GM20431 (cell line): ENCODE measurements around the gene NDN.
"Not testable (repeated sequence)": the region's sequence is repeated elsewhere in the genome, so short reads cannot be mapped to it uniquely, and the experiment has no call there.

Experiments used
- in situ Hi-C: fragments of 300-500 bp; cut with MseI, MboI; formaldehyde crosslinking; loops from one replicate; pipeline ENCODE4 v1.15.0; 2020; ENCODE audit warnings: low sequenced_read_pairs; ENCODE audit not compliant: unreplicated experiment

NDN gene

GRCh38 chr15:23687143-23687470 lies at the start of gene NDN:
NDN (minus strand) TSS chr15:23687305; CDS start chr15:23687217, 88 bp downstream.
- in situ Hi-C loops: no loop called here

- in situ Hi-C loops: no loop called here
Observed at GRCh38 chr15:23736033-23736673, 49.0 kb upstream of the NDN start.

DNA sequence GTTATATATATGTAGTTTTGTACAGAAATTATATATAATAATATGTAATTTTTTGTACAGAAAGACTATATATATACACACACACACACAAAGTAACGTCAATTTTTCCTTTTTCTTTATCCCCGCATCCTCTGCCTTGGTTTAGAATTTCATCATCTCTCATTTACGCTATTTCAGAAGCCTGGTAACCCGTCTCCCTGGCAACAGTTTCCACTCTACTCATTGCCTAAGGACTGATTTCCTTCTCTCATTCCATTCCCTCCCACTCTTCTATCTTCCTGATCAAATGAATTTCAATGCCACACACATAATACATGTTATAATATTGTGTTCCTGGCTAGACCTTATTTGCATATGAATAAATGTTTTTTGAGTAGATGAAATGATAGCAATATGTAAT lies 47.8 kb upstream of the NDN start:
- in situ Hi-C loops: no loop called here

GRCh38 chr15:23713874-23714656 lies 27.0 kb upstream of the NDN start:
- in situ Hi-C loops: not testable (repeated sequence)

GRCh38 chr15:23708332-23708731 lies 21.2 kb upstream of the NDN start:
- in situ Hi-C loops: no loop called here

- in situ Hi-C loops: no loop called here
Observed at GRCh38 chr15:23695282-23695681, 8.2 kb upstream of the NDN start.

DNA sequence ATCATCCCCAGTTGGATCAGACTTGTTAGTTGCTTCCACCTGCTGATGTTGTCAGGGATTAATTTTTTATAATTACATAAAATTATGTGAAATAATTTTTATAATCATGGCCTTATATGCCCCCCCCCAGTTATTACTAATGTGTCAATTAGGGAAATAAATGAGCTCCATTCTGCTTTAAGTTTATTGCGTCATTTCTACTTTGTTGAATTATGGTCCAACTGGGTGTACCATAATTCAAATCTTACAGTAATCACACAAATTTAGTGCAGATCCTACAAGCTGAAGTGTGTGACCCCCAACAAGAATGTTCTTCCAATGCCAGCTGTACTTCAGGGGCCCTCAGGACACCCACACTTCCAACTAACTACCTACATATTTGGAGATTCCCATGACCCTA lies 7.5 kb upstream of the NDN start:
- in situ Hi-C loops: no loop called here

DNA sequence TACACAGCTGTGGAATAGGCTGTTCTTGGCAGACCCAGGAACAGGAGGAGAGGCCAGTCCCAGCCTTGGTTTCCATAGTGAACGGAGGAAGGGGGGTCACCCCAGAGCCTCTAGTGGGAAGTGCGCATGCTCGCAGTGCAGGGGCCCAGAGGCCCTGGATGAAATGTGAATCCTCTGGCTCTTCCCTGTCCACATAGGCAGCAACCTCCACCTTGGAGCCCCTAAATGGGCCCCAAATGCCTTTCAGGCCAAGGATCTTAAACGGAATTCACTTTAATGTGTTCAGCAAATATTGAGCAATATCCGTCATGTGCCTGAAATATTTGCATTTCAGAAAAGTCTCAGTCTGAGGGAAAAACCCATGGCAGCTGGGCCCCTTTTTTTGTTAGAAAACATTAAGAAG lies 3.3 kb upstream of the NDN start:
- in situ Hi-C loops: no loop called here

DNA sequence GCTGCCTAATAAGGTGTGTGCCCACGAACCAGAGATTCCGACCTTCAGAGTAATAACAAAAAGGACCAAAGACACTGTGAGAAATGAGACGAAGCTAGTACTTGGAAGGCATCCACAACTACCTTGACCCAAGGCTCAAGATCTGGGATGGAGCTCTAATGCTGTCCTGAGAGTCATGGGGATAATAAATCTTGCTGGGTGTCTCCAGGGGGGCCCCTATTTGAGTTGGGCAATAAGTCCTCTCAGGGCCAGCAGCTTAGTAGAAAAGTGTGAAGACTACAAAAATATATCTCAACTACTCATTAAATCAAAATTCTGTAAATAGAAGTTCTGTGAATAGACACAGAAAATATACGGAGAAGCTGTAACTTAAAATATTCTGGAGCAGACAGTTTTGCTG lies 2.9 kb upstream of the NDN start:
- in situ Hi-C loops: no loop called here

DNA sequence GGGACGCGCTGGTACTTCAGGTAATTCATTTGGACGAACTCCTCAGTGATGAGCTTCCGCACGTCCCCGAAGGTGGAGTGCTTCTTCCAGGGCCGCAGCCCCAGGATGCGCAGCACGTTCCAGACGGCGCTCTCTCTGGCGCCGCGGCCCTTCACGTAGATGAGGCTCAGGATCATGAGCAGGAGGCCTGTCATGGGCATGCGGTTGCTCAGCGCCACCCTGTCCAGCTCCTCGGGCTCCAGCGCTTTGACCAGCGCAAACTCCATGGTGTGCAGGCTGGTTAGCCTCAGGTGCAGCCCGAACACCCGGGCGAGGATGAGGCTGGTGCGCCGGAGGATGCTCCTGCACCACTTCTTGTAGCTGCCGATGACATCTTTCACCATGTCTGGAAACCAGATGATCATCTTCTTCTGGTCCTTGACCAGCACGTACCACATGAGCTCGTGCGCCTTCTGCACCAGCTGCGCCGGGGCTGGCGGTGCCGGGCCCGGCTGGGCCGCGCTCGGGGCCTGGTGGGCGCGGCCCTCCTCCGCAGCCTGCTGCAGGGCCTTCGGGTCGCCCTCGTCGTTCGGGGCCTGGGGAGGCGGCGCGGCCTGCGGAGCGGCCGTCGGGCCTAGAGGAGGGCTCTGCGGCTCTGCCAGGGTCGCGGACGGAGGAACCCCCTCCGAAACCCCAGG lies 501 bp downstream of the NDN start:
- in situ Hi-C loops: no loop called here

GRCh38 chr15:23671481-23671880 lies 15.6 kb downstream of the NDN start:
- in situ Hi-C loops: no loop called here

- in situ Hi-C loops: no loop called here
Observed at GRCh38 chr15:23670970-23671369, 16.1 kb downstream of the NDN start.

- in situ Hi-C loops: no loop called here
Observed at GRCh38 chr15:23663232-23663631, 23.9 kb downstream of the NDN start.

- in situ Hi-C loops: no loop called here
Observed at GRCh38 chr15:23648920-23649515, 38.1 kb downstream of the NDN start.

GRCh38 chr15:23647421-23648370 lies 39.4 kb downstream of the NDN start, which contains the start of gene MAGEL2:
MAGEL2 (minus strand) TSS chr15:23647867; CDS start chr15:23647742, 125 bp downstream.
- in situ Hi-C loops: no loop called here

GRCh38 chr15:23647001-23647295 lies 40.2 kb downstream of the NDN start:
- in situ Hi-C loops: no loop called here

- in situ Hi-C loops: no loop called here
Observed at GRCh38 chr15:23646165-23647000, 40.7 kb downstream of the NDN start.

GRCh38 chr15:23645371-23646164 lies 41.5 kb downstream of the NDN start:
- in situ Hi-C loops: no loop called here
